ENCODE data around the gene SLC47A2. TPM values are rescaled to one million over a fixed set of nuclear protein-coding genes. Genes with fewer than 3 reads are reported as not detected.
A peak's percentile ranks its signal among the peaks of the same experiment; 100 is the strongest.

Gene SLC47A2
- total and polyA plus RNA-seq, 2 experiments from 2014 or later = not detected

GRCh38 chr17:19678581-19679453, 37.6 kb downstream of the SLC47A2 start:
- DNase-seq (ENCODE audit: low spot score) (no peak), ATAC-seq (no peak)
- no peak overlapping the region for H3K4me3 Mint-ChIP-seq
- Histone ChIP-seq H3K4me1 (ENCODE audit: insufficient read depth) (no peaks in the 10 kb centered on the region), H3K79me2 (replicated peaks; ENCODE audit: insufficient read depth) (no peaks in the 10 kb centered on the region), H3K9me2 (ENCODE audit: insufficient read depth) (no peaks in the 10 kb centered on the region), H3K36me3 (ENCODE audit: insufficient read depth) (peaks cover 27% of the 10 kb centered on the region), H3K27me3 (ENCODE audit: insufficient read depth) (no peaks in the 10 kb centered on the region), H3K27ac (ENCODE audit: low read depth) (no peak overlapping the region), H3F3A (replicated peaks; ENCODE audit: low read depth) (no peaks in the 10 kb centered on the region), H3K4me3 (no peak overlapping the region), H2AFZ (no peak overlapping the region), H4K20me1 (replicated peaks; ENCODE audit: insufficient read depth) (no peaks in the 10 kb centered on the region), H3K4me2 (no peak overlapping the region)
- no peaks in the 10 kb centered on the region for H3K4me1 Mint-ChIP-seq
- peaks cover 91% of the 10 kb centered on the region for H3K36me3 Mint-ChIP-seq (ENCODE audit: low read depth)
- TF ChIP-seq STAT1 (IDR thresholded peaks at IDR 0.05; ENCODE audit: unreplicated experiment) = no peak
- TF ChIP-seq EZH2 (IDR thresholded peaks at IDR 0.05; ENCODE audit: low read depth, unreplicated experiment) = no peak
- no peak for TF ChIP-seq CTCF (conservative IDR thresholded peaks at IDR 0.05; ENCODE audit: low read depth in 2 of 2)
- H3K27me3 Mint-ChIP-seq (ENCODE audit: insufficient read depth, low read depth, poor library complexity) = peaks cover 9% of the 10 kb centered on the region
- H3K9me3 Mint-ChIP-seq = peaks cover 66% of the 10 kb centered on the region
- no peak overlapping the region for H3K27ac Mint-ChIP-seq

- ATAC-seq = no peak
- Histone ChIP-seq H3K9me2 (ENCODE audit: insufficient read depth) (no peaks in the 10 kb centered on the region), H3K27ac (ENCODE audit: low read depth) (no peak overlapping the region), H3K4me3 (no peak overlapping the region), H3K4me2 (no peak overlapping the region), H3F3A (replicated peaks; ENCODE audit: low read depth) (no peaks in the 10 kb centered on the region), H3K36me3 (ENCODE audit: insufficient read depth) (peaks cover 27% of the 10 kb centered on the region), H2AFZ (no peak overlapping the region), H3K27me3 (ENCODE audit: insufficient read depth) (no peaks in the 10 kb centered on the region), H3K4me1 (ENCODE audit: insufficient read depth) (no peaks in the 10 kb centered on the region), H4K20me1 (replicated peaks; ENCODE audit: insufficient read depth) (no peaks in the 10 kb centered on the region; the same call in 1 of the 2 replicates), H3K79me2 (replicated peaks; ENCODE audit: insufficient read depth) (no peaks in the 10 kb centered on the region)
- H3K27ac Mint-ChIP-seq = no peak overlapping the region
- H3K9me3 Mint-ChIP-seq = peaks cover 58% of the 10 kb centered on the region
- H3K4me3 Mint-ChIP-seq = no peak overlapping the region
- peaks cover 7% of the 10 kb centered on the region for H3K27me3 Mint-ChIP-seq (ENCODE audit: insufficient read depth, low read depth, poor library complexity)
- peaks cover 89% of the 10 kb centered on the region for H3K36me3 Mint-ChIP-seq (ENCODE audit: low read depth)
- peak; percentile 10 for DNase-seq (ENCODE audit: low spot score)
- H3K4me1 Mint-ChIP-seq = no peaks in the 10 kb centered on the region
- TF ChIP-seq ZNF114 (CRISPR knock-in tag; IDR thresholded peaks at IDR 0.05) (no peak), CREB1 (CRISPR knock-in tag; IDR thresholded peaks at IDR 0.05; ENCODE audit: low read depth) (no peak), ZNF462 (CRISPR knock-in tag; IDR thresholded peaks at IDR 0.05) (no peak), ZNF331 (CRISPR knock-in tag; IDR thresholded peaks at IDR 0.05; ENCODE audit: low read depth) (no peak), REST (IDR thresholded peaks at IDR 0.05; ENCODE audit: unreplicated experiment) (no peak)
Observed at GRCh38 chr17:19677736-19678379, 38.5 kb downstream of the SLC47A2 start.
